SK-N-DZ (cell line): ENCODE results near the gene MRPS26.
"Not testable (repeated sequence)": the region's sequence is repeated elsewhere in the genome, so short reads cannot be mapped to it uniquely, and the experiment has no call there.

Experiments
- DNase-seq: peaks from one replicate; pipeline ENCODE4 v3.0.0-alpha.2; 2015; ENCODE audit warnings: low spot score

MRPS26 gene

GRCh38 chr20:3073251-3073643 is 27.4 kb downstream of the MRPS26 start:
- DNase-seq = not testable (repeated sequence)

GRCh38 chr20:3074812-3075211 is 29.0 kb downstream of the MRPS26 start:
- no peak for DNase-seq

- DNase-seq = not testable (repeated sequence)
Measured at GRCh38 chr20:3075315-3075714, 29.5 kb downstream of the MRPS26 start.

GRCh38 chr20:3077618-3078134 is 31.8 kb downstream of the MRPS26 start:
- no peak for DNase-seq

GRCh38 chr20:3080939-3081388 is 35.1 kb downstream of the MRPS26 start:
- DNase-seq = no peak

- DNase-seq = no peak
Measured at GRCh38 chr20:3081641-3082040, 35.8 kb downstream of the MRPS26 start.

- no peak for DNase-seq
Measured at GRCh38 chr20:3082306-3082951, 36.6 kb downstream of the MRPS26 start.

GRCh38 chr20:3082955-3083952 is 37.4 kb downstream of the MRPS26 start:
- no peak for DNase-seq

- DNase-seq = no peak
Measured at GRCh38 chr20:3084283-3084985, 38.6 kb downstream of the MRPS26 start, which contains the start of gene AVP. TSS of gene AVP (minus strand) at chr20:3084724. CDS start at chr20:3084674, 50 bp downstream.

GRCh38 chr20:3084986-3085360 is 39.1 kb downstream of the MRPS26 start:
- no peak for DNase-seq

- no peak for DNase-seq
Measured at GRCh38 chr20:3085571-3086072, 39.8 kb downstream of the MRPS26 start.

- DNase-seq = no peak
Measured at GRCh38 chr20:3088031-3088430, 42.2 kb downstream of the MRPS26 start.

GRCh38 chr20:3090565-3090964 is 44.7 kb downstream of the MRPS26 start:
- no peak for DNase-seq

- DNase-seq = no peak
Measured at GRCh38 chr20:3092611-3093379, 46.9 kb downstream of the MRPS26 start.

GRCh38 chr20:3093861-3094361 is 48.1 kb downstream of the MRPS26 start:
- DNase-seq = no peak

GRCh38 chr20:3094848-3095629 is 49.2 kb downstream of the MRPS26 start:
- no peak for DNase-seq
